ENCODE measurements around the gene HGFAC. TPM values are rescaled to one million over a fixed set of nuclear protein-coding genes. Genes with fewer than 3 reads are reported as not detected.

Gene HGFAC
- total and polyA plus RNA-seq, 2 of the 13 experiments (the other 11 are each of a cell fraction or from before 2014, with no cell fraction given), result 8.5 to 63.6 TPM

GRCh38 chr4:3409571-3410091 lies 32.1 kb upstream of the HGFAC start (continued):
- TF ChIP-seq ZBTB4 (CRISPR knock-in tag; IDR thresholded peaks at IDR 0.05; ENCODE audit: borderline replicate concordance) (peak; percentile 79; the same call in 1 of the 2 replicates), TBP (CRISPR knock-in tag; IDR thresholded peaks at IDR 0.05) (no peak), POLR2A (IDR thresholded peaks at IDR 0.05; ENCODE audit: insufficient read depth in 1 of 2, low read depth in 2 of 2, low read length in 2 of 2) (peak in 1 of 2 experiments; percentile 30; a peak in 1 of 4 replicates), ARHGAP35 (CRISPR knock-in tag; IDR thresholded peaks at IDR 0.05; ENCODE audit: borderline replicate concordance) (no peak), ZBTB7B (CRISPR knock-in tag; IDR thresholded peaks at IDR 0.05) (no peak), CSRNP1 (CRISPR knock-in tag; IDR thresholded peaks at IDR 0.05) (no peak), ZBTB34 (CRISPR knock-in tag; IDR thresholded peaks at IDR 0.05) (no peak), ZNF274 (CRISPR knock-in tag; IDR thresholded peaks at IDR 0.05) (no peak), ZSCAN30 (CRISPR knock-in tag; IDR thresholded peaks at IDR 0.05) (no peak), CEBPG (CRISPR knock-in tag; IDR thresholded peaks at IDR 0.05) (no peak), SMYD3 (CRISPR knock-in tag; IDR thresholded peaks at IDR 0.05) (no peak), HNF1A (IDR thresholded peaks at IDR 0.05; ENCODE audit: low read depth) (no peak), HNF1A (CRISPR knock-in tag; IDR thresholded peaks at IDR 0.05; ENCODE audit: borderline replicate concordance) (no peak), STAT5B (CRISPR knock-in tag; IDR thresholded peaks at IDR 0.05) (no peak), ZFP82 (CRISPR knock-in tag; IDR thresholded peaks at IDR 0.05; ENCODE audit: borderline replicate concordance) (no peak), ZNF562 (CRISPR knock-in tag; IDR thresholded peaks at IDR 0.05; ENCODE audit: borderline replicate concordance) (no peak), HINFP (CRISPR knock-in tag; IDR thresholded peaks at IDR 0.05; ENCODE audit: low read depth) (no peak), SNAI1 (CRISPR knock-in tag; IDR thresholded peaks at IDR 0.05; ENCODE audit: borderline replicate concordance) (0 out of 2 replicates have a peak, but pooled peaks have one; percentile 32), NR2F6 (IDR thresholded peaks at IDR 0.05) (no peak), NR2F6 (CRISPR knock-in tag; IDR thresholded peaks at IDR 0.05) (no peak)

Measured in HepG2 (cell line).